A673 (cell line): Measurements from ENCODE around the gene TROAP. TPM values are rescaled to one million over a fixed set of nuclear protein-coding genes. Genes with fewer than 3 reads are reported as not detected.

Experiments used
- BruUV-seq: library from RNA; stranded (reverse); fragments of 400-500 nt; replicated peaks from 2 replicates; lab custom pipeline; 2021; lab: Mats Ljungman, UMichigan
- CTCF ChIA-PET: fragments of 300-600 bp; sonication (Branson Sonifier 250); formaldehyde crosslinking; loops from one replicate; lab custom pipeline; 2022; ENCODE audit warnings: antibody characterized with exemption; lab: Charles Lee
- POLR2A ChIA-PET: fragments of 300-600 bp; sonication (Branson Sonifier 250); formaldehyde crosslinking; loops from one replicate; lab custom pipeline; 2022; ENCODE audit warnings: antibody characterized with exemption; ENCODE audit not compliant: low non-redundant PET; lab: Charles Lee
- DNase-seq: peaks from one replicate; pipeline ENCODE4 v3.0.0-alpha.2; 2015; ENCODE audit warnings: low spot score
- H3K27ac ChIP-seq: fragments of 200-600 bp; sonication (generic); 2 replicates; pipeline ENCODE4 v1.5.1; 2016; ENCODE audit warnings: mixed run types, low read depth, mild to moderate bottlenecking, mixed read lengths, antibody characterized with exemption, low read length; ENCODE audit not compliant: poor library complexity, severe bottlenecking
- H3K27me3 ChIP-seq: fragments of 200-600 bp; sonication (generic); replicated peaks from 2 replicates; pipeline ENCODE4 v1.6.1; 2017; ENCODE audit warnings: mixed run types, low read depth, mild to moderate bottlenecking, mixed read lengths, antibody characterized with exemption, low read length; ENCODE audit not compliant: insufficient read depth, poor library complexity
- H3K36me3 ChIP-seq: fragments of 200-600 bp; sonication (generic); 2 replicates; pipeline ENCODE4 v1.6.1; 2016; ENCODE audit warnings: mixed run types, mild to moderate bottlenecking, mixed read lengths, antibody characterized with exemption, low read length; ENCODE audit not compliant: insufficient read depth, poor library complexity, severe bottlenecking
- H3K4me1 ChIP-seq: fragments of 200-600 bp; sonication (generic); 2 replicates; pipeline ENCODE4 v1.6.1; 2017; ENCODE audit warnings: mixed run types, mild to moderate bottlenecking, mixed read lengths, antibody characterized with exemption, low read length; ENCODE audit not compliant: insufficient read depth, poor library complexity, severe bottlenecking
- H3K4me3 ChIP-seq: fragments of 200-600 bp; sonication (generic); 2 replicates; pipeline ENCODE4 v1.5.1; 2016; ENCODE audit warnings: low read depth, mixed run types, mild to moderate bottlenecking, mixed read lengths, low read length; ENCODE audit not compliant: poor library complexity, severe bottlenecking
- H3K9me3 ChIP-seq: fragments of 200-600 bp; sonication (generic); 2 replicates; pipeline ENCODE4 v1.6.1; 2016; ENCODE audit warnings: mixed run types, low read depth, mild to moderate bottlenecking, mixed read lengths, antibody characterized with exemption, low read length; ENCODE audit not compliant: poor library complexity, severe bottlenecking
- CTCF ChIP-seq: fragments of 300-800, 200-600 bp; sonication (generic); conservative IDR thresholded peaks from 2 replicates; pipeline ENCODE4 v1.5.1; 2017; ENCODE audit warnings: low read depth, mild to moderate bottlenecking, antibody characterized with exemption, low read length, moderate library complexity, mixed read lengths
- EZH2 ChIP-seq: fragments of 200-600 bp; sonication (generic); IDR thresholded peaks from 2 replicates; pipeline ENCODE4 v1.6.1; 2017; ENCODE audit warnings: borderline replicate concordance, low read depth, mild to moderate bottlenecking, mixed read lengths, antibody characterized with exemption, low read length; ENCODE audit not compliant: poor library complexity, severe bottlenecking
- intact Hi-C: fragments of 100-400 bp; cut with micrococcal nuclease; formaldehyde crosslinking; loops from one replicate; pipeline ENCODE4 v1.10.0; 2022; ENCODE audit not compliant: unreplicated experiment
- total RNA-seq: library from RNA; stranded (reverse); gene quantifications from 2 replicates; pipeline ENCODE4 v1.2.3, GENCODE V29; 2021

The TROAP gene
- total RNA-seq, 1 experiment from 2014 or later, result 124 TPM

- H3K27ac ChIP-seq, result no peak overlapping the region
- ChIA-PET POLR2A (no interaction called here), CTCF (no interaction called here)
- no peak overlapping the region for H3K4me3 ChIP-seq
- TF ChIP-seq EZH2 (no peak), CTCF (no peak)
- H3K4me1 ChIP-seq, result peaks cover 19% of the 10 kb centered on the region
- H3K27me3 ChIP-seq, result no peaks in the 10 kb centered on the region
- no peak for DNase-seq
- BruUV-seq, result no TSS peak
- no peaks in the 10 kb centered on the region for H3K36me3 ChIP-seq
- no peaks in the 10 kb centered on the region for H3K9me3 ChIP-seq
- intact Hi-C loops, result no loop called here
Measured at GRCh38 chr12:49364989-49365388, 41.9 kb downstream of the TROAP start.

GRCh38 chr12:49365542-49365941 lies 42.5 kb downstream of the TROAP start:
- TF ChIP-seq EZH2 (no peak), CTCF (no peak)
- Histone ChIP-seq H3K4me1 (peaks cover 20% of the 10 kb centered on the region), H3K36me3 (no peaks in the 10 kb centered on the region), H3K9me3 (no peaks in the 10 kb centered on the region), H3K27me3 (no peaks in the 10 kb centered on the region), H3K4me3 (peak overlapping the region; percentile 75), H3K27ac (no peak overlapping the region)
- ChIA-PET CTCF (no interaction called here), POLR2A (no interaction called here)
- intact Hi-C loops, result no loop called here
- BruUV-seq, result no TSS peak
- no peak for DNase-seq

- intact Hi-C loops, result no loop called here
- H3K27me3 ChIP-seq, result no peaks in the 10 kb centered on the region
- DNase-seq, result no peak
- H3K9me3 ChIP-seq, result no peaks in the 10 kb centered on the region
- no peak for TF ChIP-seq EZH2
- TF ChIP-seq CTCF, result no peak
- peaks cover 1% of the 10 kb centered on the region for H3K36me3 ChIP-seq
- ChIA-PET POLR2A (interaction anchor here (0.6 to 0.7 kb wide), 2 partner anchors 26 to 542 kb away, joined by 3 to 4 read pairs; no protein-coding TSS in a partner anchor), CTCF (interaction anchor here (1.2 to 1.4 kb wide), 4 partner anchors 8 to 214 kb away, joined by 3 to 13 read pairs (median 8); no protein-coding TSS in a partner anchor)
- H3K4me3 ChIP-seq, result peak overlapping the region; percentile 75
- TSS peak; percentile 82 for BruUV-seq
- peaks cover 20% of the 10 kb centered on the region for H3K4me1 ChIP-seq
- H3K27ac ChIP-seq, result peak overlapping the region; percentile 97
Measured at GRCh38 chr12:49366096-49366651, 43.1 kb downstream of the TROAP start.
